GM12878 (cell line): Measurements from ENCODE around the gene CAMK1. TPM values are rescaled to one million over a fixed set of nuclear protein-coding genes. Genes with fewer than 3 reads are reported as not detected.

Experiments
- ATAC-seq: fragments of 200-7000 bp; cut with Tn5 transposase; 3 replicates; pipeline ENCODE4 v1.9.1; 2020; ENCODE audit warnings: mild to moderate bottlenecking, moderate library complexity
- BruUV-seq: library from RNA; stranded (reverse); fragments of 400-500 nt; replicated peaks from 2 replicates; lab custom pipeline; 2021; lab: Mats Ljungman, UMichigan
- CTCF ChIA-PET: fragments of 300-600 bp; sonication (Branson Sonifier 250); formaldehyde crosslinking; extraction: SDS; loops from one replicate; lab custom pipeline; 2021; ENCODE audit warnings: inconsistent platforms; lab: Yijun Ruan, JAX
- POLR2A ChIA-PET: fragments of 350-600 bp; formaldehyde crosslinking; extraction: SDS; loops from one replicate; lab custom pipeline; 2021; ENCODE audit warnings: inconsistent platforms; lab: Charles Lee
- RAD21 ChIA-PET: fragments of 300-600 bp; sonication (Branson Sonifier 250); formaldehyde crosslinking; loops from one replicate; lab custom pipeline; 2023; ENCODE audit warnings: antibody characterized with exemption; ENCODE audit not compliant: unreplicated experiment; lab: Charles Lee
- SMC1A ChIA-PET: fragments of 300-600 bp; sonication (Branson Sonifier 250); formaldehyde crosslinking; loops from one replicate; lab custom pipeline; 2023; ENCODE audit not compliant: unreplicated experiment, uncharacterized antibody; lab: Charles Lee
- DNase-seq: peaks from one replicate; pipeline ENCODE4 v3.0.0-alpha.2; 2011; ENCODE audit warnings: low read depth, low spot score
- FAIRE-seq: peaks from 3 replicates; lab custom pipeline; 2011; peaks lifted over from hg19 to GRCh38; lab: Jason Lieb, UNC
- H2AFZ ChIP-seq: 2 replicates; pipeline ENCODE4 v1.6.0; 2011; ENCODE audit warnings: low read depth, low read length, control low read depth; ENCODE audit not compliant: control insufficient read depth
- H3K27ac ChIP-seq: 2 replicates; pipeline ENCODE4 v1.5.1; 2011; ENCODE audit warnings: control low read depth; ENCODE audit not compliant: control insufficient read depth, insufficient read depth
- H3K27me3 ChIP-seq, 2 experiments: replicated peaks in 1 of 2; 2 replicates each; pipeline versions ENCODE4 v1.6.0 to v1.6.1; 2011; ENCODE audit warnings: low read length in 1 of 2; ENCODE audit not compliant: control insufficient read depth in 2 of 2, insufficient read depth in 2 of 2
- H3K36me3 ChIP-seq, 2 experiments: 2 replicates each; pipeline ENCODE4 v1.5.1; 2011; ENCODE audit warnings: low read length in 1 of 2; ENCODE audit not compliant: control insufficient read depth in 2 of 2, insufficient read depth in 2 of 2
- H3K4me1 ChIP-seq: 2 replicates; pipeline ENCODE4 v1.6.1; 2011; ENCODE audit warnings: mild to moderate bottlenecking, low read length, moderate library complexity, mixed read lengths; ENCODE audit not compliant: control insufficient read depth, insufficient read depth
- H3K4me2 ChIP-seq: 2 replicates; pipeline ENCODE4 v1.6.0; 2011; ENCODE audit warnings: control low read depth; ENCODE audit not compliant: control insufficient read depth, insufficient read depth
- H3K4me3 ChIP-seq: fragments of 200-600 bp; sonication (generic); 2 replicates; pipeline ENCODE4 v1.5.1; 2016
- H3K79me2 ChIP-seq: 2 replicates; pipeline ENCODE4 v1.6.0; 2011; ENCODE audit warnings: low read length; ENCODE audit not compliant: control insufficient read depth, insufficient read depth
- H3K9ac ChIP-seq: 2 replicates; pipeline ENCODE4 v1.8.0; 2011; ENCODE audit warnings: low read length, control low read depth, mixed read lengths; ENCODE audit not compliant: control insufficient read depth, insufficient read depth
- H3K9me3 ChIP-seq: replicated peaks from 3 replicates; pipeline ENCODE4 v1.5.1; 2011; ENCODE audit warnings: mild to moderate bottlenecking, low read length; ENCODE audit not compliant: control insufficient read depth, insufficient read depth
- H4K20me1 ChIP-seq: 2 replicates; pipeline ENCODE4 v1.6.0; 2011; ENCODE audit not compliant: control insufficient read depth, insufficient read depth
- CEBPB ChIP-seq, 2 experiments: fragments of 150-350 bp in 1 of 2; IDR thresholded peaks; 2 replicates each; pipeline ENCODE4 v1.6.1; 2012 to 2014; ENCODE audit warnings: low read depth in 2 of 2, low read length in 2 of 2, borderline replicate concordance in 1 of 2, inconsistent platforms in 1 of 2
- CHD1 ChIP-seq: IDR thresholded peaks from 2 replicates; pipeline ENCODE4 v1.6.1; 2012; ENCODE audit warnings: low read depth, low read length, improper control_type of control experiment
- ETV6 ChIP-seq, 2 experiments: fragments of 450-650 bp in 1 of 2; IDR thresholded peaks in 1 of 2; conservative IDR thresholded peaks in 1 of 2; 2 replicates each; pipeline ENCODE4 v1.6.1; 2014; ENCODE audit warnings: antibody characterized with exemption in 1 of 2, borderline replicate concordance in 1 of 2, low read depth in 1 of 2, mild to moderate bottlenecking in 1 of 2, moderate library complexity in 1 of 2
- FOS ChIP-seq: IDR thresholded peaks from 3 replicates; pipeline ENCODE4 v1.6.1; 2011; ENCODE audit warnings: borderline replicate concordance; ENCODE audit not compliant: insufficient read length; ENCODE audit errors: extremely low read depth
- MYB ChIP-seq: fragments of 150-350 bp; IDR thresholded peaks from 2 replicates; pipeline ENCODE4 v1.6.1; 2014; ENCODE audit warnings: mild to moderate bottlenecking, low read depth, low read length, borderline replicate concordance
- POLR2A ChIP-seq: IDR thresholded peaks from 2 replicates; pipeline ENCODE4 v1.6.1; 2011; ENCODE audit warnings: low read depth, mild to moderate bottlenecking, low read length
- RAD51 ChIP-seq: fragments of 450-650 bp; IDR thresholded peaks from 2 replicates; pipeline ENCODE4 v1.6.1; 2016; ENCODE audit warnings: moderate library complexity, mild to moderate bottlenecking, inconsistent platforms
- RB1 ChIP-seq: fragments of 450-650 bp; formaldehyde crosslinking; IDR thresholded peaks from 2 replicates; pipeline ENCODE4 v1.6.1; 2017; ENCODE audit warnings: mild to moderate bottlenecking, borderline replicate concordance
- RELA ChIP-seq: fragments of 450-650 bp; IDR thresholded peaks from 2 replicates; pipeline ENCODE4 v1.8.0; 2014; ENCODE audit warnings: borderline replicate concordance; ENCODE audit not compliant: partially characterized antibody
- SRF ChIP-seq, 2 experiments: IDR thresholded peaks; 2 replicates each; pipeline ENCODE4 v1.6.1; 2011; ENCODE audit warnings: low read depth in 2 of 2, low read length in 2 of 2, mild to moderate bottlenecking in 1 of 2, moderate library complexity in 1 of 2
- STAT3 ChIP-seq: IDR thresholded peaks from 2 replicates; pipeline ENCODE4 v1.6.1; 2011; ENCODE audit warnings: low read depth, low read length, improper control_type of control experiment
- WRNIP1 ChIP-seq: IDR thresholded peaks from 2 replicates; pipeline ENCODE4 v1.6.1; 2011; ENCODE audit warnings: low read depth, low read length, improper control_type of control experiment, borderline replicate concordance
- ZNF217 ChIP-seq: fragments of 450-650 bp; IDR thresholded peaks from 2 replicates; pipeline ENCODE4 v1.6.1; 2017; ENCODE audit warnings: antibody characterized with exemption, mild to moderate bottlenecking
- WGBS: methylation state at CpG from one replicate; pipeline ENCODE4 v1.1.6; 2016; ENCODE audit warnings: low lambda C conversion rate; ENCODE audit not compliant: insufficient replicate concordance, insufficient coverage; ENCODE audit errors: missing lambda C conversion rate; 5-methylcytosine and 5-hydroxymethylcytosine counted together
- in situ Hi-C: fragments of 300-500 bp; cut with MboI; formaldehyde crosslinking; loops from 9 replicates; pipeline ENCODE4 v1.14.3; 2018; ENCODE audit warnings: mixed read lengths
- intact Hi-C: fragments of 100-400 bp; cut with micrococcal nuclease; formaldehyde crosslinking; loops from one replicate; pipeline ENCODE4 v1.14.2; 2022; ENCODE audit not compliant: unreplicated experiment
- polyA plus RNA-seq, 11 experiments: library from polyadenylated mRNA; depleted of rRNA in 4 of 11; unstranded in 6 of 11; stranded (reverse) in 5 of 11; fragments of >200 nt; fragmentation: Nextera tagmentation in 4 of 11; fragmentation: Illumina TruSeq in 1 of 11; extraction: Ambion mirVana in 4 of 11; extraction: Trizol in 1 of 11; gene quantifications; 1 replicate in 1 of 11; 2 replicates in 10 of 11; pipeline versions ENCODE4 v1.2.1 to v1.2.3, GENCODE V29; 2011 to 2016; ENCODE audit warnings: inconsistent platforms in 2 of 11, missing spikeins in 2 of 11, low read depth in 1 of 11
- total RNA-seq, 4 experiments: library from RNA; depleted of rRNA in 3 of 4; stranded (reverse); fragments of >200 nt in 3 of 4; fragmentation: Illumina TruSeq in 1 of 4; extraction: Trizol in 1 of 4; gene quantifications; 2 replicates each; pipeline versions ENCODE4 v1.2.1 to v1.2.3, GENCODE V29; 2013 to 2021
- TF ChIP-seq, protein P1 (sequence below): IDR thresholded peaks from 2 replicates; pipeline ENCODE4 v1.6.1; 2012; ENCODE audit warnings: improper control_type of control experiment, low read depth, low read length; ENCODE audit not compliant: insufficient replicate concordance
- TF ChIP-seq, protein P2 (sequence below): IDR thresholded peaks from 2 replicates; pipeline ENCODE4 v1.6.1; 2012; ENCODE audit warnings: mild to moderate bottlenecking, low read depth, low read length

Gene CAMK1
- total and polyA plus RNA-seq, 10 of the 15 experiments (the other 5 are each of a cell fraction or from before 2014, with no cell fraction given) = 0.24 to 2.1 (median 0.51) TPM; not detected in 2

DNA sequence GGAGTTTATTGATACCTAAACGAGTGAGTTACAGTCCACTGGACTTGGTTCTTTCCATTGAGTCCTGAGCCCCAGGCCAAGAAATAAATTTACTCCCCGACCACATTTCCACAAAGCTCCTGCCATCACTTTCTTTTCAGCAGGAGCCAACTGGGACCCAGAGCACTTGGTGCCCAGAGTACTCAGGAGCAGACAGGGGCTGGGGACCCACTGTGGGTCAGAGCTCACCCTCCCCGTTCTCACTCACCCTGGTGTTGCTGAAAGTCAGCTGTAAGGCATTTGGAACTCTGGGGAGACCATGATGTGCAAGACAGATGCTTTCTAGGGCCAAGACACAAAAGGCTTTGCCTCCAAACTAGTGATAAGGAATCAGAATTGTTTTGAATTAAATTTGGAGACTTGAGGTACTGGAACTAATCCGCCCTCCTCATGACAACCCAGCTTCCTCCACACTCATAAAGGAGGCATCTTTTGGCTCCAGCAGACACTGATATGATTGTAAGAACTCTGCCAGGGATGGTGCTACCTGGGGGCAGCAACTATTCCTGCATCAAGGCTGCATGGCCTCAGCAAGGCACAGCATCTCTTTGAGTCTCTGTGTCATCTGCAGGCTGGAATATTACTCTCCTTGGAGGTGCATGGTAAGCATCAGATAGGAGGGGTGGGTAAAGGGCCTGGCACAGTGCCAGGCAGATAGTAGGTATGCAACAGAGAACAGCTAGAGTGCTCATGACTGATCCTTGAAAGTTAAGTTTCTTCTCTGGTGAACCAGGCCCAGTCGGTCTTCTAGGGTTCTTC is 7.3 kb upstream of the CAMK1 start:
- SMC1A ChIA-PET = interaction anchor here (1.5 kb wide), 1 partner anchor 49 kb away, joined by 3 read pairs; no protein-coding TSS in a partner anchor
- Histone ChIP-seq H3K9ac (no peak overlapping the region), H3K36me3 (0 out of 4 replicates have a peak, but pooled peaks cover 0 to under 1% of the 10 kb centered on the region in 2 experiments), H3K79me2 (no peaks in the 10 kb centered on the region), H3K4me2 (no peak overlapping the region), H4K20me1 (no peaks in the 10 kb centered on the region), H3K27me3 (peaks cover 0 to 2% of the 10 kb centered on the region in 2 experiments; a peak in 2 of 4 replicates), H3K4me1 (peaks cover 31% of the 10 kb centered on the region), H2AFZ (no peak overlapping the region), H3K9me3 (no peaks in the 10 kb centered on the region), H3K4me3 (no peak overlapping the region), H3K27ac (no peak overlapping the region)
- ATAC-seq = no peak
- in situ Hi-C loops = no loop called here
- no TSS peak for BruUV-seq
- POLR2A ChIA-PET = no interaction called here
- no peak for FAIRE-seq
- RAD21 ChIA-PET = no interaction called here
- CTCF ChIA-PET = interaction anchor here (1.1 to 2.1 kb wide), 2 partner anchors 13 to 273 kb away, joined by 6 to 8 read pairs; no protein-coding TSS in a partner anchor
- WGBS = 52% methylated on average over 5 of the region's 5 CpGs
- intact Hi-C loops = no loop called here
- DNase-seq = no peak
- no peak for TF ChIP-seq ETV6 (conservative IDR thresholded peaks at IDR 0.05 in 1 of 2, IDR thresholded peaks at IDR 0.05 in 1 of 2; ENCODE audit: borderline replicate concordance in 1 of 2, low read depth in 1 of 2)
- TF ChIP-seq FOS = no peak
- no peak for TF ChIP-seq RB1
- TF ChIP-seq, protein P1, sequence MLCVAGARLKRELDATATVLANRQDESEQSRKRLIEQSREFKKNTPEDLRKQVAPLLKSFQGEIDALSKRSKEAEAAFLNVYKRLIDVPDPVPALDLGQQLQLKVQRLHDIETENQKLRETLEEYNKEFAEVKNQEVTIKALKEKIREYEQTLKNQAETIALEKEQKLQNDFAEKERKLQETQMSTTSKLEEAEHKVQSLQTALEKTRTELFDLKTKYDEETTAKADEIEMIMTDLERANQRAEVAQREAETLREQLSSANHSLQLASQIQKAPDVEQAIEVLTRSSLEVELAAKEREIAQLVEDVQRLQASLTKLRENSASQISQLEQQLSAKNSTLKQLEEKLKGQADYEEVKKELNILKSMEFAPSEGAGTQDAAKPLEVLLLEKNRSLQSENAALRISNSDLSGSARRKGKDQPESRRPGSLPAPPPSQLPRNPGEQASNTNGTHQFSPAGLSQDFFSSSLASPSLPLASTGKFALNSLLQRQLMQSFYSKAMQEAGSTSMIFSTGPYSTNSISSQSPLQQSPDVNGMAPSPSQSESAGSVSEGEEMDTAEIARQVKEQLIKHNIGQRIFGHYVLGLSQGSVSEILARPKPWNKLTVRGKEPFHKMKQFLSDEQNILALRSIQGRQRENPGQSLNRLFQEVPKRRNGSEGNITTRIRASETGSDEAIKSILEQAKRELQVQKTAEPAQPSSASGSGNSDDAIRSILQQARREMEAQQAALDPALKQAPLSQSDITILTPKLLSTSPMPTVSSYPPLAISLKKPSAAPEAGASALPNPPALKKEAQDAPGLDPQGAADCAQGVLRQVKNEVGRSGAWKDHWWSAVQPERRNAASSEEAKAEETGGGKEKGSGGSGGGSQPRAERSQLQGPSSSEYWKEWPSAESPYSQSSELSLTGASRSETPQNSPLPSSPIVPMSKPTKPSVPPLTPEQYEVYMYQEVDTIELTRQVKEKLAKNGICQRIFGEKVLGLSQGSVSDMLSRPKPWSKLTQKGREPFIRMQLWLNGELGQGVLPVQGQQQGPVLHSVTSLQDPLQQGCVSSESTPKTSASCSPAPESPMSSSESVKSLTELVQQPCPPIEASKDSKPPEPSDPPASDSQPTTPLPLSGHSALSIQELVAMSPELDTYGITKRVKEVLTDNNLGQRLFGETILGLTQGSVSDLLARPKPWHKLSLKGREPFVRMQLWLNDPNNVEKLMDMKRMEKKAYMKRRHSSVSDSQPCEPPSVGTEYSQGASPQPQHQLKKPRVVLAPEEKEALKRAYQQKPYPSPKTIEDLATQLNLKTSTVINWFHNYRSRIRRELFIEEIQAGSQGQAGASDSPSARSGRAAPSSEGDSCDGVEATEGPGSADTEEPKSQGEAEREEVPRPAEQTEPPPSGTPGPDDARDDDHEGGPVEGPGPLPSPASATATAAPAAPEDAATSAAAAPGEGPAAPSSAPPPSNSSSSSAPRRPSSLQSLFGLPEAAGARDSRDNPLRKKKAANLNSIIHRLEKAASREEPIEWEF = no peak
- no peak for TF ChIP-seq STAT3
- TF ChIP-seq CHD1 = no peak
- no peak for TF ChIP-seq SRF (IDR thresholded peaks at IDR 0.05; ENCODE audit: low read depth in 2 of 2, low read length in 2 of 2)
- no peak for TF ChIP-seq ZNF217
- TF ChIP-seq, protein P2, sequence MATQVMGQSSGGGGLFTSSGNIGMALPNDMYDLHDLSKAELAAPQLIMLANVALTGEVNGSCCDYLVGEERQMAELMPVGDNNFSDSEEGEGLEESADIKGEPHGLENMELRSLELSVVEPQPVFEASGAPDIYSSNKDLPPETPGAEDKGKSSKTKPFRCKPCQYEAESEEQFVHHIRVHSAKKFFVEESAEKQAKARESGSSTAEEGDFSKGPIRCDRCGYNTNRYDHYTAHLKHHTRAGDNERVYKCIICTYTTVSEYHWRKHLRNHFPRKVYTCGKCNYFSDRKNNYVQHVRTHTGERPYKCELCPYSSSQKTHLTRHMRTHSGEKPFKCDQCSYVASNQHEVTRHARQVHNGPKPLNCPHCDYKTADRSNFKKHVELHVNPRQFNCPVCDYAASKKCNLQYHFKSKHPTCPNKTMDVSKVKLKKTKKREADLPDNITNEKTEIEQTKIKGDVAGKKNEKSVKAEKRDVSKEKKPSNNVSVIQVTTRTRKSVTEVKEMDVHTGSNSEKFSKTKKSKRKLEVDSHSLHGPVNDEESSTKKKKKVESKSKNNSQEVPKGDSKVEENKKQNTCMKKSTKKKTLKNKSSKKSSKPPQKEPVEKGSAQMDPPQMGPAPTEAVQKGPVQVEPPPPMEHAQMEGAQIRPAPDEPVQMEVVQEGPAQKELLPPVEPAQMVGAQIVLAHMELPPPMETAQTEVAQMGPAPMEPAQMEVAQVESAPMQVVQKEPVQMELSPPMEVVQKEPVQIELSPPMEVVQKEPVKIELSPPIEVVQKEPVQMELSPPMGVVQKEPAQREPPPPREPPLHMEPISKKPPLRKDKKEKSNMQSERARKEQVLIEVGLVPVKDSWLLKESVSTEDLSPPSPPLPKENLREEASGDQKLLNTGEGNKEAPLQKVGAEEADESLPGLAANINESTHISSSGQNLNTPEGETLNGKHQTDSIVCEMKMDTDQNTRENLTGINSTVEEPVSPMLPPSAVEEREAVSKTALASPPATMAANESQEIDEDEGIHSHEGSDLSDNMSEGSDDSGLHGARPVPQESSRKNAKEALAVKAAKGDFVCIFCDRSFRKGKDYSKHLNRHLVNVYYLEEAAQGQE = no peak
- TF ChIP-seq CEBPB (IDR thresholded peaks at IDR 0.05; ENCODE audit: borderline replicate concordance in 1 of 2, low read depth in 2 of 2, low read length in 2 of 2) = no peak
- TF ChIP-seq RELA = no peak
- TF ChIP-seq MYB = no peak
- TF ChIP-seq WRNIP1 = no peak
- no peak for TF ChIP-seq RAD51
- no peak for TF ChIP-seq POLR2A
